ENCODE data around the gene TMEM229A.
"Not testable (repeated sequence)": the region's sequence is repeated elsewhere in the genome, so short reads cannot be mapped to it uniquely, and the experiment has no call there.

Gene TMEM229A

GRCh38 chr7:124032369-124033094, at the start of gene TMEM229A:
TSS of gene TMEM229A (minus strand) at chr7:124033067. CDS start at chr7:124033003, 64 bp downstream.
- peak within 1 kb of the TSS; percentile 63 for H3K4me3 ChIP-seq (ENCODE audit: insufficient read length, low read depth)
- no peaks in the 10 kb centered on the region for H3K4me1 ChIP-seq (ENCODE audit: insufficient read depth, insufficient read length)
- peak; percentile 35 for DNase-seq (ENCODE audit: low read depth, low spot score)
- no peak for TF ChIP-seq YY1 (IDR thresholded peaks at IDR 0.05; ENCODE audit: insufficient read depth, insufficient read length)
- TF ChIP-seq ZNF274 (IDR thresholded peaks at IDR 0.05; ENCODE audit: low read depth, low read length): no peak
- TF ChIP-seq SUZ12 (IDR thresholded peaks at IDR 0.05; ENCODE audit: extremely low read depth, insufficient read depth, insufficient read length): no peak
- peak within 1 kb of the TSS; percentile 70 for H3K9ac ChIP-seq (ENCODE audit: insufficient read length, low read depth)
- H3K36me3 ChIP-seq (ENCODE audit: insufficient read depth, insufficient read length, low read length): no peaks in the 10 kb centered on the region
- H3K27me3 ChIP-seq (ENCODE audit: insufficient read depth, insufficient read length): peaks cover 39% of the 10 kb centered on the region
- H3K9me3 ChIP-seq (ENCODE audit: insufficient read depth, low read length): no peaks in the 10 kb centered on the region

- not testable (repeated sequence) for H3K9ac ChIP-seq (ENCODE audit: insufficient read length, low read depth); H3K27me3 ChIP-seq (ENCODE audit: insufficient read depth, insufficient read length); H3K4me1 ChIP-seq (ENCODE audit: insufficient read depth, insufficient read length); H3K36me3 ChIP-seq (ENCODE audit: insufficient read depth, insufficient read length, low read length); H3K9me3 ChIP-seq (ENCODE audit: insufficient read depth, low read length); H3K4me3 ChIP-seq (ENCODE audit: insufficient read length, low read depth); DNase-seq (ENCODE audit: low read depth, low spot score)
Measured at GRCh38 chr7:124082234-124082633, 49.4 kb upstream of the TMEM229A start.

GRCh38 chr7:124077546-124077945, 44.7 kb upstream of the TMEM229A start:
- Histone ChIP-seq H3K4me3 (ENCODE audit: insufficient read length, low read depth) (no peak overlapping the region), H3K9me3 (ENCODE audit: insufficient read depth, low read length) (no peaks in the 10 kb centered on the region), H3K27me3 (ENCODE audit: insufficient read depth, insufficient read length) (no peaks in the 10 kb centered on the region), H3K36me3 (ENCODE audit: insufficient read depth, insufficient read length, low read length) (no peaks in the 10 kb centered on the region), H3K9ac (ENCODE audit: insufficient read length, low read depth) (no peak overlapping the region), H3K4me1 (ENCODE audit: insufficient read depth, insufficient read length) (no peaks in the 10 kb centered on the region)
- TF ChIP-seq YY1 (IDR thresholded peaks at IDR 0.05; ENCODE audit: insufficient read depth, insufficient read length) (no peak), ZNF274 (IDR thresholded peaks at IDR 0.05; ENCODE audit: low read depth, low read length) (no peak), SUZ12 (IDR thresholded peaks at IDR 0.05; ENCODE audit: extremely low read depth, insufficient read depth, insufficient read length) (no peak)
- no peak for DNase-seq (ENCODE audit: low read depth, low spot score)

GRCh38 chr7:124076841-124077240, 44.0 kb upstream of the TMEM229A start:
- no peaks in the 10 kb centered on the region for H3K9me3 ChIP-seq (ENCODE audit: insufficient read depth, low read length)
- no peak for DNase-seq (ENCODE audit: low read depth, low spot score)
- H3K27me3 ChIP-seq (ENCODE audit: insufficient read depth, insufficient read length): no peaks in the 10 kb centered on the region
- H3K4me3 ChIP-seq (ENCODE audit: insufficient read length, low read depth): no peak overlapping the region
- H3K9ac ChIP-seq (ENCODE audit: insufficient read length, low read depth): no peak overlapping the region
- no peak for TF ChIP-seq SUZ12 (IDR thresholded peaks at IDR 0.05; ENCODE audit: extremely low read depth, insufficient read depth, insufficient read length)
- TF ChIP-seq ZNF274 (IDR thresholded peaks at IDR 0.05; ENCODE audit: low read depth, low read length): no peak
- no peaks in the 10 kb centered on the region for H3K36me3 ChIP-seq (ENCODE audit: insufficient read depth, insufficient read length, low read length)
- H3K4me1 ChIP-seq (ENCODE audit: insufficient read depth, insufficient read length): no peaks in the 10 kb centered on the region

- DNase-seq (ENCODE audit: low read depth, low spot score): no peak
- no peaks in the 10 kb centered on the region for H3K4me1 ChIP-seq (ENCODE audit: insufficient read depth, insufficient read length)
- no peak overlapping the region for H3K4me3 ChIP-seq (ENCODE audit: insufficient read length, low read depth)
- TF ChIP-seq SUZ12 (IDR thresholded peaks at IDR 0.05; ENCODE audit: extremely low read depth, insufficient read depth, insufficient read length) (no peak), ZNF274 (IDR thresholded peaks at IDR 0.05; ENCODE audit: low read depth, low read length) (no peak), YY1 (IDR thresholded peaks at IDR 0.05; ENCODE audit: insufficient read depth, insufficient read length) (no peak)
- no peaks in the 10 kb centered on the region for H3K27me3 ChIP-seq (ENCODE audit: insufficient read depth, insufficient read length)
- H3K36me3 ChIP-seq (ENCODE audit: insufficient read depth, insufficient read length, low read length): no peaks in the 10 kb centered on the region
- H3K9me3 ChIP-seq (ENCODE audit: insufficient read depth, low read length): no peaks in the 10 kb centered on the region
- no peak overlapping the region for H3K9ac ChIP-seq (ENCODE audit: insufficient read length, low read depth)
Measured at GRCh38 chr7:124074007-124074406, 41.1 kb upstream of the TMEM229A start.

GRCh38 chr7:124073310-124073645, 40.4 kb upstream of the TMEM229A start:
- DNase-seq (ENCODE audit: low read depth, low spot score): no peak
- no peaks in the 10 kb centered on the region for H3K27me3 ChIP-seq (ENCODE audit: insufficient read depth, insufficient read length)
- H3K4me3 ChIP-seq (ENCODE audit: insufficient read length, low read depth): no peak overlapping the region
- no peaks in the 10 kb centered on the region for H3K36me3 ChIP-seq (ENCODE audit: insufficient read depth, insufficient read length, low read length)
- H3K4me1 ChIP-seq (ENCODE audit: insufficient read depth, insufficient read length): no peaks in the 10 kb centered on the region
- H3K9me3 ChIP-seq (ENCODE audit: insufficient read depth, low read length): no peaks in the 10 kb centered on the region
- no peak for TF ChIP-seq ZNF274 (IDR thresholded peaks at IDR 0.05; ENCODE audit: low read depth, low read length)
- TF ChIP-seq YY1 (IDR thresholded peaks at IDR 0.05; ENCODE audit: insufficient read depth, insufficient read length): no peak
- no peak for TF ChIP-seq SUZ12 (IDR thresholded peaks at IDR 0.05; ENCODE audit: extremely low read depth, insufficient read depth, insufficient read length)
- no peak overlapping the region for H3K9ac ChIP-seq (ENCODE audit: insufficient read length, low read depth)

GRCh38 chr7:124072603-124073309, 39.9 kb upstream of the TMEM229A start:
- no peaks in the 10 kb centered on the region for H3K36me3 ChIP-seq (ENCODE audit: insufficient read depth, insufficient read length, low read length)
- H3K4me3 ChIP-seq (ENCODE audit: insufficient read length, low read depth): no peak overlapping the region
- no peaks in the 10 kb centered on the region for H3K4me1 ChIP-seq (ENCODE audit: insufficient read depth, insufficient read length)
- H3K9ac ChIP-seq (ENCODE audit: insufficient read length, low read depth): no peak overlapping the region
- H3K27me3 ChIP-seq (ENCODE audit: insufficient read depth, insufficient read length): no peaks in the 10 kb centered on the region
- no peaks in the 10 kb centered on the region for H3K9me3 ChIP-seq (ENCODE audit: insufficient read depth, low read length)
- TF ChIP-seq YY1 (IDR thresholded peaks at IDR 0.05; ENCODE audit: insufficient read depth, insufficient read length) (no peak), ZNF274 (IDR thresholded peaks at IDR 0.05; ENCODE audit: low read depth, low read length) (no peak)
- no peak for DNase-seq (ENCODE audit: low read depth, low spot score)
